Gastrocnemius medialis (tissue), 4 donors: ENCODE results near the gene RPS23.

Experiments used
- CTCF ChIP-seq, 5 experiments: fragments of 450-650 bp in 3 of 5; fragments of 200-600 bp in 2 of 5; sonication (generic) in 2 of 5; IDR thresholded peaks in 4 of 5; conservative IDR thresholded peaks in 1 of 5; 1 replicate in 4 of 5; 2 replicates in 1 of 5; pipeline ENCODE4 v1.5.1; 2016 to 2019; ENCODE audit warnings: antibody characterized with exemption in 5 of 5, mild to moderate bottlenecking in 3 of 5, moderate library complexity in 3 of 5
- POLR2A ChIP-seq, 2 donors: fragments of 450-650 bp; IDR thresholded peaks; one replicate each; pipeline ENCODE4 v1.6.1; 2017; ENCODE audit warnings: antibody characterized with exemption in 2 of 2, mild to moderate bottlenecking in 2 of 2, moderate library complexity in 2 of 2

DNA sequence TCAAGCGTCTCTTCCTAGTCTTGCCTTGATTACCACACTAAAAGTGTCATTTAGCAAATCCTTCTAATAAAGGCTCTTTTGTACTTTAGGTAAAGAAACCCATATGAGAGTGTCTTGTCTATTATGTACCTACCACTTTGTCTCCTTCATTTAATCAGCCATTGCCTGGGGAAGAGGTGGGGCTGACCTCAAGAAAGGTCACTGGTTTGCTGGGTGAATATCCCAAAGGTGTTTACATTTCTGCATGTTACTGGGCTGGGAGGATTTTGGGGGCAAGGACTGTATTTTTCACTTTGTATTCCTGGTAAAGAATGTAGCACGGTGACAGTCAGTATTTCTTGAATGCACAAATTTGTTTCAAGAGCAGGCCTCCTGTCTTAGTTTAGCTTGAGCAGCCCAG is 11.9 kb upstream of the RPS23 start:
- no peak for TF ChIP-seq POLR2A (IDR thresholded peaks at IDR 0.05)
- no peak for TF ChIP-seq CTCF (IDR thresholded peaks at IDR 0.05 in 4 of 5, conservative IDR thresholded peaks at IDR 0.05 in 1 of 5)
